GM18505 (cell line): ENCODE measurements around the gene ZSCAN18.

Experiments used
- ATAC-seq: cut with Tn5 transposase; IDR thresholded peaks from one replicate; pipeline ENCODE4 v1.9.1; 2021; ENCODE audit not compliant: unreplicated experiment
- POLR2A ChIP-seq: IDR thresholded peaks from 4 replicates; pipeline ENCODE4 v1.6.1; 2011; ENCODE audit warnings: borderline replicate concordance; ENCODE audit not compliant: insufficient read depth, insufficient read length; ENCODE audit errors: extremely low read depth

Gene ZSCAN18

DNA sequence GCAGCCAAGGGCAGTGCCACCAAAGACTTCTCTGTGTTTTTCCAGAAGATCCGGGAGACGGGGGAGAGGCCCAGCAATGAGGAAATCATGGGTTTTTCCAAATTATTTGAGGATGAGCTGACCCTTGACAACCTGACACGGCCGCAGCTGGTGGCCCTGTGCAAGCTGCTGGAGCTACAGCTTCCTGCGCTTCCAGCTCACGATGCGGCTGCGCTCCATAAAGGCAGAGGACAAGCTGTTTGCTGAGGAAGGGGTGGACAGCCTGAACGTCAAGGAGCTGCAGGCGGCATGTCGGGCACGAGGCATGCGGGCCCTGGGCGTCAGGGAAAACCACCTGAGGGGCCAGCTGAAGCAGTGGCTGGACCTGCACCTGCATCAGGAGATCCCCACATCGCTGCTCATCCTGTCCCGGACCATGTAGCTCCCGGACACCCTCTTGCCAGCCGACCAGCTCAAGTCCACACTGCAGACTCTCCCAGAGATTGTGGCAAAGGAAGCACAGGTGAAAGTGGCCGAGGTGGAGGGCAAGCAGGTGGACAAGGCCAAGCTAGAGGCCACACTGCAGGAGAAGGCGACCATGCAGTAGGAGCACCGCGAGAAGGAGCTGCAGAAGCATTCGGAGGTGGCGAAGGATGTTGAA lies 52.5 kb downstream of the ZSCAN18 start:
- ATAC-seq = no peak
- no peak for TF ChIP-seq POLR2A

DNA sequence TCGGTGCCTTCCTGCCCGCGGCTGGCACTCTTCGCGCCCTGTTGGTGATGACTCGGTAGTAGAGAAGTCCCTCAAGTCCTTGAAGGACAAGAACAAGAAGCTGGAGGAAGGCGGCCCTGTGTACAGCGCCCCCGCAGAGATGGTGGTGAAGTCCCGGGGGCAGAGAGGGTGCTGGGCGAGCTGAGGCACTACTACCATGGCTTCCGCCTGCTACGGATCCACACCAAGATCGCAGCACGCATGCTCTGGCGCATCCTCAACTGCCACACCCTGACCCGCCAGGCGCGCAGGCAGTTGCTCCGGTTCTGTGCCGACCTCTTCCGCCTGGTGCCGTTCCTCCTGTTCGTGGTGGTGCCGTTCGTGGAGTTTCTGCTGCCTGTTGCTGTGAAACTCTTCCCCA lies 53.1 kb downstream of the ZSCAN18 start:
- TF ChIP-seq POLR2A = no peak
- no peak for ATAC-seq

DNA sequence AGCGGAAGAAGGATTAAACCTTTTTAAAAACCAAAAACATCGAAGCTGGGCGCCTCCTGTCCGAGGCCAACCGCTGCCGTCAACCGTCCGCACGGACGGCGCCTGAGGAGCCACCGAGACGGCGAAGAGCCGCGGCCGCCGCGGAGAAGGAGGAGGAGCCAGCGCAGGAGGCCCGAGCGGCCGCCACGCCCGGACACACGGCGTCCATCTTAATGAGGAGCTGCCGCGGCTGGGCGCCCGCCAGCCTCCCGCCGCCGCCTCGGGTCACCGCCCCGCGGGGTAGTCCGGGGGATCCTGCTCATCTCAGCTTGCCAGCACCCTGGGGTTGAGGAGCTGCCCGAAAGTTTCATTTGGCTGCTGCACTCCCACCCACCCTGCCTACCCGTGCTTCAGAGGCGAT lies 53.6 kb downstream of the ZSCAN18 start:
- no peak for TF ChIP-seq POLR2A

DNA sequence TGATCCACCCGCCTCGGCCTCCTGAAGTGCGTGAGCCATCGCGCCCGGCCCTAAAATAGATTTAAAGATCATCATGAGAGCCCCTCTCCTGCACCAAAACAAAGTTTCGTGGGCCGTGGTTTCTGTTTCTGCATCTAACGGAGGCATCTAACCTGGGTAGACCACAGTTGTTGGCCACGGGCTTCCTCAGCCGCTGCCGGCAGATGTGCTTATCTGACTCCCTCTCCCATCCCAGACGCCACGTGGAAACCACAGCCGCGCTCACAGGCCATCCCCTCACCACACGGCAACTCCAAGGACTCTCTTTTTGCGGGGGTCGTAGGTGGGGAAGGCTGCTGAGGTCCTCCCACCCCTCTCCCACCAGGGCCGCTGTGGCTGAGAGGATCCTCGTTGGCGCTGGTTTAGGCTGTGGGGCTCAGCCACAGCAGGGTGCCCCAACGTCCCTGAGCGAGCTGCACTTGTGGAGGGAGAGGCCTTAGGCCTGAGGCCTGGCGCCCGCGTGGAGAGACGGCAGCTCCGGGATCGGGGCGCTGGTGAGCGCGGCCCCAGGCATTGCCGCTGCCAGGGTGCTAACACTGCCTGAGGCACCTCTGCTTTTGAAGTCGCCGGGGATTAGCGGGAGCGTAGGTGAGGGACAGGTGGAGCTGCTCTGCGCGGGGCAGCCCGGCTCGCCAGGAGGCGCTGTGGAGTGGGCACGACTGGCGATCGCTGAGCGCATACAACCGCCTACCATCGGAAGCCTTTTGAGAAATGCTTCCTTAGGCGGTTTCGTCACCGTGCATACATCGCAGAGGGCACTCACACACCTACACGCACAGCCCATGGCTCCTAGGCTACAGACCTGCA lies 55.3 kb downstream of the ZSCAN18 start:
- no peak for ATAC-seq
- no peak for TF ChIP-seq POLR2A

More for the DNA sequence above, 53.6 kb downstream of the ZSCAN18 start:
- no peak for ATAC-seq

DNA sequence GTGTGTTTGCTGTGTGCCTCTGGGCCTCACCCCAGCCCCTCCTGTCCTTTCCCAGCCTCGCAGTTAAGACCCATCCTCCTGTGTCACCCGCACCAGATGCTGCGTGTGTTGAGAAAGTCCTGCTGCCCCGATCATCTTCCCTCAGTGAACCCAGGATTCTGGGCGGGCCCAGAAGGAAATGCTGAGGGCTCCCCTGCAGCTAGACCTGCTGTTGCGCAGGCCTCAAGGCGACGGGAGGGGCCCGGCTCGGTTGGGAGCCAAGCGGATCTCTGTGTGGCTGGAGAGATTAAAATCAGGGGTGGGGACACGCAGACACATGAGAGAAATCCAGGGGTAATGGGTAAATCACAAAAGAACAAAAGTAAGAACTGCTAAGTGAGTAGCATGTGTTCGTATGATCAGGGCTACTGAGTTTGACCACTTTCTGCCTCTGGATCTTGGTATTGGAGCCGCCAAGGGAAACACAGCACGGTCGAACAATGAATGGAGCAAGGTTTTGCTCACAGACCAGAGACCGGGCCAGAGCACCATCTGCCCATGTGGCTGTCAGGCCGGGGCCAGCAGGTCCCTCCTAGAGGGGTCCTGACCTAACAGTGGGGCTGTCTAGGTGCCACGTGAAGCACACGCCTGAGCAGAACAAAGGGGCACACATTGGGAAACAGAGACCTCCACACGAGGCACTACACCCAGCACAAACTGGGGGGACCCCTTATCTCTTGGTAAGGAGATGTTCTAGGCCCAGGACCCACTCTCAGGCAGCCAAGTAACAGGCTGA lies 57.1 kb downstream of the ZSCAN18 start:
- ATAC-seq = no peak
- TF ChIP-seq POLR2A = no peak

DNA sequence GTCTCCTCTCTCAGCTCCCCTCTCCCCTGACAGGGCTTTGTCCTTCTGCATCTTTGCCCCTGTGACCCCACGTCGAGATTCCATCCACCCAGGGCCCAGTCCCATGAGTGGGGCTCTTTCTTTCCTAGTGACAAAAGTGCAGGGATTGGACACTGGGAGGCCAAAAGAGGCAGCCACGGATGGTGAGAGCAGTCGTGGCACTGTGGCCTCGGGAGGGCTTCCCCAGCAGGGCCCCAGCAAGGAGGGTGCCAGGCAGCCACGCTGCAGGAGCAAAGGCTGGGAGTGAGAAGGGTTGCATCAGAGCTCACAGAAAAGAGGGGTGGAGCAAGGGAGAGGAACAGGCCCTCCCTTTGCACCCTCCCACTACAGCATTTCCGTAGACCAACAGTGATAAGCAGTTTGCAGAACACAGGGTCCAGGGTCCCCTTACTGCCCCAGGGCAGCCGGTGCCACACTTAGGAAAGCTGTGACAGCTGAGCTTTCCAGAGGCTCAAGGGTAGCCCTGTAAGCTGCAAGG lies 59.3 kb downstream of the ZSCAN18 start:
- ATAC-seq = no peak
- TF ChIP-seq POLR2A = no peak

DNA sequence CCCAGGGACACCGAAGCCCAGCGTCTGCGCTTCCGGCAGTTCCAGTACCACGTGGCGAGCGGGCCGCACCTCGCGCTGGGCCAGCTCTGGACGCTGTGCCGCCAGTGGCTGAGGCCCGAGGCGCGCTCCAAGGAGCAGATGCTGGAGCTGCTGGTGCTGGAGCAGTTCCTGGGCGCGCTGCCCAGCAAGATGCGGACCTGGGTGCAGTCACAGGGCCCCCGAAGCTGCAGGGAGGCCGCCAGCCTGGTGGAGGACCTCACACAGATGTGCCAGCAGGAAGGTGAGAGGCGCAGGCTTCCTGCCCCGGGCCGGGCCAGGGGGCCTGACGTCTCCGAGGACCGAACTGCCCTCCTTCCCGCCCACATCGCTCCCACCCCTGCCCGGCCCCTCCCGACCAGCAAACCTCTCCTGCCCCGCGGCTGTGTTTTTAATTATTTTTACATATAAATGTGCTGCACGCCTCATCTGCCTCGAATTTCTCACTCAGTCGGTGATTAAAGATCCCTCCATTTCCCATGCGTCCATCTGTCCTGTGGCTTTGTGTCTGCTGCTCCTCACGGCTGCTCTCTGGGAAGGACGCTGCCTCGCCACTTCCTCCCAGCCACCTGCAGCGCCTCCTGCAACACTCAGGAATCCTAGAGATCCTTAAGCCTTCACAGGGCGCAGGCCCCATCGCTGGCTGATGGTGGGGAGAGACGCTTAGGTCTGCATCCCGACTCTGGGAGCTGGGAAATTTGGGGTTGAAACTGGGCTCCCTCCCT lies 59.9 kb downstream of the ZSCAN18 start:
- no peak for ATAC-seq
- TF ChIP-seq POLR2A = no peak

DNA sequence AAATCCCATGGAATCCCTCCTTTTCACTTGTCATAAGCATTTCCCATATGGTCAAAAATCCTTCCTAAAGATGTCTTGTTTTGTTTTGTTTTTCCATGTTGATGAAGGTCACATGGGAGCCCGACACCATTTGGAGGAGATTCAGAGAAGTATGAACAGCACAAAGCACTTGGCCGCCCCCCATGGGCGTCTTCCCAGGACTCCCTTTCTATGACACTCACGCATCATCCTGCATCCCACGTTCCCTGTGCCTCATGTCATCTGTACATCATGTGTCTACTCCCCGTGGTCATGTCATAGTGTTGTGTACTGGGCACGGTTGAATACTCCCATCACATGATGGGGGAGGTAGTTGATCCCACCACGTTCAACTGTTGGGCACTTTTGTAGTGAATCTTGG lies 62.2 kb downstream of the ZSCAN18 start:
- no peak for TF ChIP-seq POLR2A
- ATAC-seq = no peak

DNA sequence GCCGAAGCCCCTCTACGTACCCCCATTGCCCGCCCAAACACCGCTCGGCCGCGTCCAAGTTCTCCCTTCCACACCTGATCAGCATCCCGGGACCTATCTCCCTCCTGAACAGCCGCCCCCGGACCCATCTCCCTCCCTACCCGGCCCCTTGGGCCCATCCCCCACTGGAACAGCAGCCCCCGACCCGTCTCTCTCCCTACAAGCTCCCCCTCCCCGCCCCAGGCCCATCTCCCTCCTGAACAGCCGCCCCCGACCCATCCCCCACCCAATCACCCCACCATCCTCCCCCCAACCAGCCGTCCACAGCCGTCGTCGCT lies 63.6 kb downstream of the ZSCAN18 start:
- no peak for ATAC-seq
- TF ChIP-seq POLR2A = no peak
